GM12872 (cell line): ENCODE data around the gene DNAJB1.

Source experiments
- TF ChIP-seq, protein P1 (sequence below): IDR thresholded peaks from 3 replicates; pipeline ENCODE4 v1.5.1; 2011; ENCODE audit warnings: low read depth, mild to moderate bottlenecking, low read length, moderate library complexity; ENCODE audit not compliant: insufficient read depth

Gene DNAJB1

DNA sequence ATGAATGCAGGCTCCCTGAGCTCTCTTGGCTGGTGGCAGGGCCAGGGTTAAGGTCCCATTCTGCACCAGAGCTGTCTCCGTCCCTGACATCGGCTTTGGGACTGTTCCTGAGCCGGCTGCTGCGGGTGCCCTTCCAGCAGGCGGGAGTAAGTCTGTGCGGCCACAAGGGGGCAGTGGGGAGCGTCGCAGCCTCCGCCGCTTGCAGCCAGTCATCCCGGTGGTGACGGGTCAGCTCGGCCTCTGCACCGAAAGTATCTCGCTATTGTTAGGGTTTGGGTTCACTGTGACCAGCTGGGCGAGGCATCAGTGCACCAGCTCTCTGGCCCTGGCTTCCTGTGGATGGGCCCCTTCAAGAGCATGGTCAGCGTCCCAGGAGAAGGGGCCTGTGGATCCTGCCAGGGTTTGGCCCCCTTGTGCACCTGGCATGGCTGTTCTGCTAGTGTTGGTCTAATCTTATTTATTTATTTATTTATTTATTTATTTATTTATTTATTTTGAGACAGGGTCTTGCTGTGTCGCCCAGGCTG lies 38.5 kb upstream of the DNAJB1 start:
- TF ChIP-seq, protein P1, sequence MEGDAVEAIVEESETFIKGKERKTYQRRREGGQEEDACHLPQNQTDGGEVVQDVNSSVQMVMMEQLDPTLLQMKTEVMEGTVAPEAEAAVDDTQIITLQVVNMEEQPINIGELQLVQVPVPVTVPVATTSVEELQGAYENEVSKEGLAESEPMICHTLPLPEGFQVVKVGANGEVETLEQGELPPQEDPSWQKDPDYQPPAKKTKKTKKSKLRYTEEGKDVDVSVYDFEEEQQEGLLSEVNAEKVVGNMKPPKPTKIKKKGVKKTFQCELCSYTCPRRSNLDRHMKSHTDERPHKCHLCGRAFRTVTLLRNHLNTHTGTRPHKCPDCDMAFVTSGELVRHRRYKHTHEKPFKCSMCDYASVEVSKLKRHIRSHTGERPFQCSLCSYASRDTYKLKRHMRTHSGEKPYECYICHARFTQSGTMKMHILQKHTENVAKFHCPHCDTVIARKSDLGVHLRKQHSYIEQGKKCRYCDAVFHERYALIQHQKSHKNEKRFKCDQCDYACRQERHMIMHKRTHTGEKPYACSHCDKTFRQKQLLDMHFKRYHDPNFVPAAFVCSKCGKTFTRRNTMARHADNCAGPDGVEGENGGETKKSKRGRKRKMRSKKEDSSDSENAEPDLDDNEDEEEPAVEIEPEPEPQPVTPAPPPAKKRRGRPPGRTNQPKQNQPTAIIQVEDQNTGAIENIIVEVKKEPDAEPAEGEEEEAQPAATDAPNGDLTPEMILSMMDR, result peak; percentile 99

DNA sequence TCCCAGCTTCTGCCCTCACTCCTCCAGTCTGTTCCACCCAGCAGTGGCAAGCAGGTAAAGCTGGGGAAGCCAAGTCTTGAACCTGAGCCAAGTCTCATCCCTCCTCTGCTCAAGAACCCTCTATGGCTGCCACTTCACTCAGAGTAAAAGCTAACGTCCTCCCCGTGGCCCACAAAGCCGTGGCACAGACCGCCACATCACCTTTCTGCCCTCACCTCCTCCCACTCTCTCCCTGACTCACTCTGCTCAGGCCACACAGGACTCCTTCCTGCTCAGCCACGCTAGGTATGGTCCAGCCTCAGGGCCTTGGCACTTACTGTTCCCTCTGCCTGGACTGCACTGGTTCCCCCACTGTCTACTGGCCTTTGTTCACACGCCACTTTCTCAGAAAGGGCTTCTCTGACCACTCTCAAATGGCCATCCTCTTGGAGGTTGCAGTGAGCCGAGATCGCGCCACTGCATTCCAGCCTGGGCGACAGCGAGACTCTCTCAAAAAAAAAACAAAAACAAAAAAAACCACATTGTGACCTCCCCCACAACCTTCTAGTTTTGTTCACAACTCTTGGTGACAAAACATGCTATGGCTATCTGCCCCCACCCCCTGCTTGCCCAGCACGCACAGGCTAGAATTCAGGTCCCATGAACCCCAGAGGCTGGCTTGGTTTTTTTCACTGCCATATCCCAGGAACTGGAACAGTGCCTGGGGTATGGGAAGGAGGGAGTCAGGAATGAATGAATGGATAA lies 37.9 kb upstream of the DNAJB1 start:
- TF ChIP-seq, protein P1, result no peak

DNA sequence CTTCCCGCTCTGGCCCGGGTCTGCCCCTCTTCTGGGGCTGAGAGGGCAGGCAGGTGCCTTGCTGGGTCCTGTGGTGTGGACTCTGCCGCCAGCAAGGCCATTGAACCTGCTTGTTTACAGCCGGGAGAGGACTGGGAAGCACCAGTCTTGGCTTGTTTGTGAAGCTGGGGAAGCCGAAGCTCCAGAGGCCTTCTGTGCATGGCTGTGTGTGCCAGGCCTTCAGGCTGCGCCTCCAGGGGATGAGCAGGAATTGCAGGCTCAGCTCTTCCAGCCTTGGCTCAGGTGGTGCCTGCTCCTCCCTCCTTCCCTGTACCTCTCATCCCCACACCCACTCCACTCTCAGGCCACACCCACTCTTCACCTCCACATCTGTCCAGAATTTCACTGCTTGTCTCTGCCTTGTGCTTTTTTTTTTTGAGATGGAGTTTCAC lies 36.2 kb upstream of the DNAJB1 start:
- TF ChIP-seq, protein P1, result no peak

DNA sequence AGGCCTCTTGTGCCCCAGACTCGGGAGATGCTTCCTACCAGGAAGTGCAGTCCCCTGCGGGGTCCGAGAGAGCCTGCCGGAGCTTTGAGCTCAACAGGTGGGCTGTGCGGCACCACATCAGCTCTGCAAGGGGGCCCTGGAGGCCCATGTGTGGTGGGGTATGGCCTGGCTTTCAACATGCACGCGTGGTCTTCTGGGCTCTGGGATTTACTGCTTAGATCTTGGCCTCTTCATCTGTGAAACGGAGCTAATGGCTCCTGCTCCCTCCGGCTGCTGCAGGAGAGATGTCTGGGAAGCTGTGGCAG lies 35.7 kb upstream of the DNAJB1 start:
- TF ChIP-seq, protein P1, result no peak

DNA sequence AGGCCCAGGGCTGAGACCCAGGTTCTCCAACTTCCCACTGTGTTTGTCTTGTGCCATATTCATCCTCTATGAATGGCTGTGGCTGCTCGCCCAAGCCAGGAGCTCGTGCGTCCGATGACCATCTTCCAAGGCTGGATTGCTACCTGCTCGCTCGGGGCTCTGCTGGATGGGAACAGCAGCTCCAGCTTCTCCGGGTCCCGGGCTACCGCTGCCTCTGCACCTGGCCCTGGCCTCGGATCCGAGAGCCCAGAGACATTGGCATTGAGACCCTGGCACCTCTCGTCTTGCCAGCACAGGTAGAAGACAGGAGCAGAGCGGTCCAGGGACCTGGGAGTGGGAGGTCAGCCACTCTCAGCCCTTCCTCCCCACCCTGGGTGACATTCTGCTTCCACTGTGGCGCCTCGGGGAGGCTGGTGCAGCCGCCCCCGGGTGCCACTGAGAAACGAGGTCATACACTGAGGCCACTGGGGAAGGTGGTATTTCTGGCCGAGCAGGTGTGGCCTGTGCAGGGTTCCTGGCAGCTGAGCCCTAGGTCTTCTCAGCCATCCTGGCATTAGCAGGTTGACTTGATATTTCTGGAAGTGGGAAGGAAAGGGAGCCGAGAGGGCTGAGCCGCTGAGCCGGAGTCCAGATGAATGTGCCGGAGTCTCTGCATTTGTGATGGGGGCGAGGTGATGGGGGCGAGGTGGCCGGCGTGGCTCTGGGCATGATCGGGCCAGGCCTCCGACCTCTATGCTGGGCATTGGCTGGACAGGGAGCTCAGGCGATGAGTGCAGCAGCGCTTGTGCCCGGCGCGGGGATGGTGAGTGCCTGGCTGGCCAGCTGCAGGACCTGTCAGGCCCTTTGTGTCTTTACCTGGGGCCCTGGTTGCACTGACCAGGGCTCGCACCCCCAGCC lies 35.1 kb upstream of the DNAJB1 start:
- TF ChIP-seq, protein P1, result no peak

DNA sequence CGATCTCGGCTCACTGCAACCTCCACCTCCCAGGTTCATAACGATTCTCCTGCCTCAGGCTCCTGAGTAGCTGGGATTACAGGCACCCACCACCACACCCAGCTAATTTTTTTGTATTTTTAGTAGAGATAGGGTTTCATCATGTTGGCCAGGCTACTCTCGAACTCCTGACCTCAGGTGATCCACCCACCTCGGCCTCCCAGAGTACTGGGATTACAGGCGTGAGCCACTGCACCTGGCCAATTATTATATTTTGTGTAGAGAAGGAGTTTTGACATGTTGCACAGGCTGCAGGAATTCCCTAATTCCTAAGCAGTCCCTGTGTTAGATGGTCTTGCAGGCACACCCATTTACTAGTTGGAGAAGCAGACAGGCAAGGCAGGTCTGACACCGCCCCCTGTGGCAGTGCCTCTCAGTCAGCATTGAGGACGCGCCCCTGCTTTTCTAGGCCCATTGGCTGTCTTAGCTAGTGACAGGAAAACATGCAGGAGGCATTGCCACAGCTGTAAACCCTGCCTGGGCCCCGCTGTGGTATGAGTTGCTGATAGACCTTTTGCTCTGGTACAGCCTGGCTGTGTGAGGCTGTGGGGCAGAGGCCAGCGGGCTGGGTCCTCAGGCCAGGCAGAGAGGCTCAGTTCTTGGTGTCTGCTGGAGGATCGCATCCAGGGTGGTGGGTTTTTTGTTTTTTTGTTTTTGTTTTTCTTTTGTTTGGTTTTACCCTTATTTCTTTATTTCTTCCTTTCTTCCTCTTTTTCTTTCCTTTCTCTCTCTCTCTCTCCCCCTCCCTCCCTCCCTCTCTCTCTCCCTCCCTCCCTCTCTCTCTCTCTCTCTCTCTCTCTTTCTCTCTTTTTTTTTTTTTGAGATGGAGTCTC lies 33.2 kb upstream of the DNAJB1 start:
- TF ChIP-seq, protein P1, result peak; percentile 43
